ENCODE data around the gene VHLL.

VHLL gene

DNA sequence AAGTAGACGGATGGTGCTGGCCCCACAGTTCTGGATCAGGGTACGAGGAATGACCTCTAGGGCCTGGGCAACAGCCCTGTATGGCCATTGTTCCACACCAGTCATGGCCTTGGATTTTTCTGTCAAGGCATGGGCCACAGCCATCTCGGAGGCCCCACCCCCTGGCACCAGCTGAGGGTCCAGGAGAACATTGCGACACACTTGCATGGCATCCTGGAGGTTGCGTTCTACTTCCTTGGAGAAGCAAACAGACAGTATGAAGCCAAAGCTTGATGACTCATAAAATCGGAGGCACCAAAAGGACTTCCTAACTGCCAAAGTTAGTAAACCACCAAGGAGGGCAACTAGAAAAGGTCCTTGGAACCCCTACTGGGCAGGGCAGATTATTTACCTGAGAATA, 11.9 kb upstream of the VHLL start:
- no peak overlapping the region for H3K27ac ChIP-seq (ENCODE audit: poor library complexity, severe bottlenecking)
- H3K4me1 ChIP-seq (ENCODE audit: insufficient read depth, poor library complexity, severe bottlenecking): no peaks in the 10 kb centered on the region
- ATAC-seq (ENCODE audit: low read depth): 0 out of 3 replicates have a peak, but pooled peaks have one; percentile 14
- H3K36me3 ChIP-seq (ENCODE audit: low read depth): peaks cover 85% of the 10 kb centered on the region
- H3K27me3 ChIP-seq (ENCODE audit: insufficient read depth, poor library complexity, severe bottlenecking): no peaks in the 10 kb centered on the region
- TF ChIP-seq, protein P1, sequence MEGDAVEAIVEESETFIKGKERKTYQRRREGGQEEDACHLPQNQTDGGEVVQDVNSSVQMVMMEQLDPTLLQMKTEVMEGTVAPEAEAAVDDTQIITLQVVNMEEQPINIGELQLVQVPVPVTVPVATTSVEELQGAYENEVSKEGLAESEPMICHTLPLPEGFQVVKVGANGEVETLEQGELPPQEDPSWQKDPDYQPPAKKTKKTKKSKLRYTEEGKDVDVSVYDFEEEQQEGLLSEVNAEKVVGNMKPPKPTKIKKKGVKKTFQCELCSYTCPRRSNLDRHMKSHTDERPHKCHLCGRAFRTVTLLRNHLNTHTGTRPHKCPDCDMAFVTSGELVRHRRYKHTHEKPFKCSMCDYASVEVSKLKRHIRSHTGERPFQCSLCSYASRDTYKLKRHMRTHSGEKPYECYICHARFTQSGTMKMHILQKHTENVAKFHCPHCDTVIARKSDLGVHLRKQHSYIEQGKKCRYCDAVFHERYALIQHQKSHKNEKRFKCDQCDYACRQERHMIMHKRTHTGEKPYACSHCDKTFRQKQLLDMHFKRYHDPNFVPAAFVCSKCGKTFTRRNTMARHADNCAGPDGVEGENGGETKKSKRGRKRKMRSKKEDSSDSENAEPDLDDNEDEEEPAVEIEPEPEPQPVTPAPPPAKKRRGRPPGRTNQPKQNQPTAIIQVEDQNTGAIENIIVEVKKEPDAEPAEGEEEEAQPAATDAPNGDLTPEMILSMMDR (IDR thresholded peaks at IDR 0.05; ENCODE audit: poor library complexity, severe bottlenecking): no peak
- no peak for DNase-seq (ENCODE audit: low spot score)
- no peak overlapping the region for H3K4me3 ChIP-seq (ENCODE audit: severe bottlenecking)
- no peaks in the 10 kb centered on the region for H3K9me3 ChIP-seq (ENCODE audit: severe bottlenecking)

DNA sequence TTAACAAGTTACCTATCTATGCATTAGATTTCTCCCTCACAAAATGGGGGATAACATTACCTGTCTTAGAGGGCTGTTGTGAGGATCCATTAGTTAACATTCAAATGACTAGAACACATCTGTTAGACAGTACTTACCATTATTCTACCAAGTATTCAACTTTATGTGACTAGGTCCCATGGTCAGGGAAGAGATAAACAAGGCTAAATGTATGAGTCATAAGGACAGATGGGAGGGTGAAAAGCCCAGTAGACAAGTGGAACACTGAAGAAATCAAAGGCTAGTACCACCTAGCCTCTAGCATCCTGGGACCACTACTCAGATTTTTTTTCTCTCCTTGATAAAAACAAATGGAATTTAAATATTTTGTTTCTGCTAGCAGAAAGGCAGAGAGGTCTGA, 9.0 kb upstream of the VHLL start:
- Histone ChIP-seq H3K4me3 (ENCODE audit: severe bottlenecking) (no peak overlapping the region), H3K27ac (ENCODE audit: poor library complexity, severe bottlenecking) (no peak overlapping the region), H3K36me3 (ENCODE audit: low read depth) (peaks cover 67% of the 10 kb centered on the region), H3K9me3 (ENCODE audit: severe bottlenecking) (no peaks in the 10 kb centered on the region), H3K4me1 (ENCODE audit: insufficient read depth, poor library complexity, severe bottlenecking) (no peaks in the 10 kb centered on the region), H3K27me3 (ENCODE audit: insufficient read depth, poor library complexity, severe bottlenecking) (no peaks in the 10 kb centered on the region)
- TF ChIP-seq, protein P1 (IDR thresholded peaks at IDR 0.05; ENCODE audit: poor library complexity, severe bottlenecking): no peak
- 0 out of 3 replicates have a peak, but pooled peaks have one; percentile 22 for ATAC-seq (ENCODE audit: low read depth)
- no peak for DNase-seq (ENCODE audit: low spot score)

DNA sequence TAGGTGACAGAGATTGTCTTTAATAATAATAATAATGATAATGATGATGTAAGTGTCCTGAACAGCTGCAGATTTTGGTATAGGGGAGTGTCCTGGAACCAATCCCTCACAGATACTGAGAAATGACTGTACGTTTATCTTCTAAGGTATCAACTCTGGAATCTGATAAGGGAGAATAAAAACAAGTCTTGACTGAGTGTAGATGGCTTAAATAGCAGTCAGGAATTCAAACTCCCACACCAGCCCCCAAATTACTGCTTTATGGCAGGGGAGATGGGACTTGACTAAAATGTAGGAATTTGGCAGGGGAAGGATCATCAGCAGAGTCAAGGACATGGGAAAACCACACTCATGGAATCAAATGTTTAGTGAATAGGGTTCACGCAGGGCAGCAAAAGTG, 6.1 kb upstream of the VHLL start:
- ATAC-seq (ENCODE audit: low read depth) (no peak), DNase-seq (ENCODE audit: low spot score) (no peak)
- H3K4me1 ChIP-seq (ENCODE audit: insufficient read depth, poor library complexity, severe bottlenecking): peaks cover 7% of the 10 kb centered on the region
- H3K36me3 ChIP-seq (ENCODE audit: low read depth): peaks cover 41% of the 10 kb centered on the region
- no peaks in the 10 kb centered on the region for H3K9me3 ChIP-seq (ENCODE audit: severe bottlenecking)
- no peak overlapping the region for H3K4me3 ChIP-seq (ENCODE audit: severe bottlenecking)
- no peaks in the 10 kb centered on the region for H3K27me3 ChIP-seq (ENCODE audit: insufficient read depth, poor library complexity, severe bottlenecking)
- TF ChIP-seq, protein P1 (IDR thresholded peaks at IDR 0.05; ENCODE audit: poor library complexity, severe bottlenecking): no peak
- H3K27ac ChIP-seq (ENCODE audit: poor library complexity, severe bottlenecking): no peak overlapping the region

DNA sequence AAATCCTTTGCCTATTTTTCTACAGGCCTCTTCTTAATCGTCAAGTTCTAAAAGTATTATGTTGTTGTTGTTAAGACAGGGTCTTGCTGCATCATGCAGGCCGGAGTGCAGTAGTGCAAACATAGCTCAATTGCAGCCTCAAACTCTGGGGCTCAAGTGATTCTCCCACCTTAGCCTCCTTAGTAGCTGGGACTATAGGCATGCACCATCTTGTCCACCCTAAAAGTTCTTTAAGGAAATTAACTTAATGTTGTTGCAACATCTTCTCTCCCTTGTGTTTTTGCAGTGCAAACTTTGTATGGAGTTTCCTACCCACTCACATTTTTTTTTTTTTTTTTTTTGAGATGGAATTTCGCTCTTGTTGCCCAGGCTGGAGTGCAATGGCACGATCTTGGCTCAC, 4.1 kb upstream of the VHLL start:
- no peak overlapping the region for H3K4me3 ChIP-seq (ENCODE audit: severe bottlenecking)
- TF ChIP-seq, protein P1 (IDR thresholded peaks at IDR 0.05; ENCODE audit: poor library complexity, severe bottlenecking): no peak
- peaks cover 22% of the 10 kb centered on the region for H3K36me3 ChIP-seq (ENCODE audit: low read depth)
- peaks cover 7% of the 10 kb centered on the region for H3K4me1 ChIP-seq (ENCODE audit: insufficient read depth, poor library complexity, severe bottlenecking)
- no peak for DNase-seq (ENCODE audit: low spot score)
- no peak for ATAC-seq (ENCODE audit: low read depth)
- no peak overlapping the region for H3K27ac ChIP-seq (ENCODE audit: poor library complexity, severe bottlenecking)
- no peaks in the 10 kb centered on the region for H3K9me3 ChIP-seq (ENCODE audit: severe bottlenecking)
- H3K27me3 ChIP-seq (ENCODE audit: insufficient read depth, poor library complexity, severe bottlenecking): no peaks in the 10 kb centered on the region

DNA sequence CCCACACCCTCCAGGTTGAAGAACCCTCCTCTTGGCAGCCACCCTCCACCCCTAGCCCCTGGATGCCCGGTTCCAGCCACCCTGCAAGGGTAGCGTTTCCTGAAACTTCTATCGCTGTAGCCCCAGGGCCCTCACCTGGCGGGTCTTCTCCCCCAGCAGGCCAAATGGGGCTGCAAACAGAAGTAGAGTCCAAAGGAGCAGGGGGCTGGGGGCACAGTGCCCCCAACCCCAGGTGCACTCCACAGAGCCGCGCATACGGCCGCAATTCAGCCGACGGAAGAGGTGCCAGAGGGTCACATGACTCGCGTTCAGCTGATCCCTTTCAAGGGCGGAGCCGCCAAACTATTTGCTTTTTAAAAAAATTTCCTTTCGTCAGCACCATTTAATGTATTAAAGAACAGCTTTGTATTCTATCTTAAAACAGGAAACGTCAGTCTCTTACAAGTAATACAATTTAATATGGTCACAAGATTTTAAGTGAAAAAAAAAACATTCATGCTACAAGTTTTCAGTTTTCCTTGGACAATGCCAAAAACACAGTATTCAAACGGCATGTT, 3.6 kb downstream of the VHLL start, which contains the start of gene GLMP:
Gene GLMP (minus strand): TSS at position 289 of the 557 bp plus-strand sequence. CDS start 34 bp downstream, at position 255.
- Histone ChIP-seq H3K27ac (ENCODE audit: poor library complexity, severe bottlenecking) (no peak within 1 kb of the TSS), H3K9me3 (ENCODE audit: severe bottlenecking) (no peaks in the 10 kb centered on the region), H3K4me1 (ENCODE audit: insufficient read depth, poor library complexity, severe bottlenecking) (peaks cover 5% of the 10 kb centered on the region), H3K27me3 (ENCODE audit: insufficient read depth, poor library complexity, severe bottlenecking) (no peaks in the 10 kb centered on the region), H3K4me3 (ENCODE audit: severe bottlenecking) (peak within 1 kb of the TSS; percentile 46), H3K36me3 (ENCODE audit: low read depth) (no peaks in the 10 kb centered on the region)
- peak; percentile 63 for ATAC-seq (ENCODE audit: low read depth)
- DNase-seq (ENCODE audit: low spot score): no peak
- TF ChIP-seq, protein P1 (IDR thresholded peaks at IDR 0.05; ENCODE audit: poor library complexity, severe bottlenecking): no peak
